Natural killer cell treated with Interleukin-12 subunit alpha and Interleukin-12 subunit beta and Interleukin-15 and Interleukin-18, amount 100 ng/mL, for 72 hours (primary cell): Measurements from ENCODE around the gene VWA8. TPM values are rescaled to one million over a fixed set of nuclear protein-coding genes. Genes with fewer than 3 reads are reported as not detected.

Source experiments
- ATAC-seq, 2 donors: fragments of 150-1000 bp; cut with Tn5 transposase in 1 of 2; sonication (Bioruptor Pico), chemical (Tn5 transposase) in 1 of 2; 2 replicates each; pipeline ENCODE4 v1.10.0; 2021
- DNase-seq: peaks from one replicate; pipeline ENCODE4 v3.0.0; 2022; ENCODE audit warnings: low spot score
- H3K27ac Mint-ChIP-seq, 2 donors: 1 replicate in 1 of 2; 2 replicates in 1 of 2; pipeline ENCODE4 v1.8.0; 2022; ENCODE audit warnings: mixed read lengths in 2 of 2, mild to moderate bottlenecking in 1 of 2, moderate library complexity in 1 of 2
- H3K27me3 Mint-ChIP-seq, 2 donors: 1 replicate in 1 of 2; 2 replicates in 1 of 2; pipeline ENCODE4 v1.8.0; 2022; ENCODE audit warnings: mixed read lengths in 2 of 2
- H3K36me3 Mint-ChIP-seq: one replicate; pipeline ENCODE4 v1.8.0; 2022; ENCODE audit warnings: mixed read lengths
- H3K4me1 Mint-ChIP-seq, 2 donors: 1 replicate in 1 of 2; 2 replicates in 1 of 2; pipeline ENCODE4 v1.8.0; 2022; ENCODE audit warnings: low read depth in 2 of 2, mixed read lengths in 2 of 2, mild to moderate bottlenecking in 1 of 2
- H3K4me3 Mint-ChIP-seq: one replicate; pipeline ENCODE4 v1.8.0; 2022; ENCODE audit warnings: mixed read lengths
- H3K9me3 Mint-ChIP-seq: 2 replicates; pipeline ENCODE4 v1.8.0; 2022; ENCODE audit warnings: mixed read lengths
- total RNA-seq, 2 donors: library from RNA; stranded (reverse); gene quantifications; one replicate each; pipeline ENCODE4 v1.2.3, GENCODE V29; 2022

VWA8 gene
- total RNA-seq, 2 donors from 2014 or later, result 15.6 to 24.0 TPM

DNA sequence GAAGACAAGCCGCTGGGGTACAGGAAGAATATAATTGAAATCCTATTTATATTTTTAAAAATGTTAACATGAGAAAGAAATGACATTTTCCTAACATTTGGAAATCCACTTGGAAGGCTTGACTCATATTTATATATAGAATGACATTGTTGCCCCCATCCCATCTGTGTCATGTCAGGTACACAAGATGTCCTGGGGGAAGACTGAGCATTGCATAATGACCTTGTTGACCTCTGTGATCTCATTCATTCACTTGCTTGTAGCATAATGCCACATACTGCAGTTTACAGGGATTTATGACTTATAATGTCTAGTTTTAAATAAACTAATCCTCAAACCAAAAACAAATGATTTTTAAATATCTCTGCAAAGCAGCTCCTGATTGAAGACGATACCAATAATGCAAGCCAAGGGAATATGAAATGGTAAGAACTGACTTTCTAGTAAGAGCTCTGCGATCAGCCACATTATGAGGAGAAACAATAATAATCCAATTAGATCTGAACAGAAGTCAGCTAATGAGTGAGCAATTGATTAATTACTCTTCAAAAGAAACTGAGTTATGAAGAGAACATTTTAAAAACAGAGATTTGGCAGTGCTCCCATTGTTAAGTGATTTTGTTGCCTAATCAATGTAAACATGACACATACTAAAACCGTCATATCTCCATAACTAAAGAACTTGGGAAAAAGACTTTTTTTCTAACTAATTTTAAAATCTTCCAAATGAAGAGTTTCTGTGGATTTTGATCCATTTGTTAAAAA lies 21.2 kb upstream of the VWA8 start:
- Mint-ChIP-seq H3K9me3 (no peaks in the 10 kb centered on the region), H3K36me3 (no peaks in the 10 kb centered on the region), H3K27me3 (peaks cover 21 to 32% of the 10 kb centered on the region in 2 donors), H3K4me3 (no peak overlapping the region), H3K4me1 (peaks cover 3 to 4% of the 10 kb centered on the region in 2 donors), H3K27ac (no peak overlapping the region)
- no peak for DNase-seq
- ATAC-seq, result no peak

DNA sequence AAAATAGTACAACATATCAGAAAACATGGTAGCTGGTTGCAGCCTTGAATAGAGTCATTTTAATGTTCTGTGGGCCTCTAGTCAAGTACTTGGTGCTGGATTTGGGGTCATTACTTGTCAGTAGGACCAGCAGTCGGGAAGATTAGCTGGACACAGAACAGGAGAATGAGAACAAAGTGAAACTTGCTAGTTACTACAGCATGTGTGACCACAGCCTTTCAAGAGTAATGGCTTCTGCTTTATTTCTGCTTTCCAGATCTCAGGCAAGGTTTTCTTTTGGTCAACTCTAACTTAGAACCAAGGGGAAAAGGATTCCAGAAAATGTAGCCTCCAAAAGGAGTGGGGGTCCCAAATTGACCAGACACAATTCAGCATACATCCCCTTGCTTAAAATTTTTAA lies 17.1 kb upstream of the VWA8 start:
- Mint-ChIP-seq H3K27ac (no peak overlapping the region), H3K9me3 (no peaks in the 10 kb centered on the region), H3K4me3 (no peak overlapping the region), H3K36me3 (no peaks in the 10 kb centered on the region), H3K4me1 (peaks cover 3 to 4% of the 10 kb centered on the region in 2 donors), H3K27me3 (peaks cover 11% of the 10 kb centered on the region in 2 donors)
- no peak for DNase-seq
- ATAC-seq, result no peak

DNA sequence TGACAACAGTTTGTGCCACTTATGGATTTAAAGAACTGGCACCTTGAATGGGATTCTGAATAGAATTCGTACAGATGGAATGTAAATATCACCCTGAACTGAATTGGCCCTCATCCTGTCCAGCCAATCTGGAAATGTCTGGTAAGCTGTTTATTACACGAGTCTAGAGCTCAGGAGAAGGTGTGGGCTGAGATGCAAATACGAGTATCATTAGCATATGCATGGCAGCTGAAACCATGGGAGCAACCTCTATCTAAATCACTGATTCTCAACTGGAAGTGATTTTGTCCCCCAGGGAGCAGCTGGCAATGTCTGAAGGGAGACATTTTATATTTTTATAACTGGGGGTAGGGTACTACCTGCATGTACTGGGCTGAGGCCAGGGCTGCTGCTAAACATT lies 15.6 kb upstream of the VWA8 start:
- Mint-ChIP-seq H3K4me3 (no peak overlapping the region), H3K4me1 (peaks cover 7 to 9% of the 10 kb centered on the region in 2 donors), H3K36me3 (no peaks in the 10 kb centered on the region), H3K9me3 (no peaks in the 10 kb centered on the region), H3K27ac (no peak overlapping the region), H3K27me3 (peaks cover 7 to 9% of the 10 kb centered on the region in 2 donors)
- ATAC-seq (no peak), DNase-seq (no peak)

DNA sequence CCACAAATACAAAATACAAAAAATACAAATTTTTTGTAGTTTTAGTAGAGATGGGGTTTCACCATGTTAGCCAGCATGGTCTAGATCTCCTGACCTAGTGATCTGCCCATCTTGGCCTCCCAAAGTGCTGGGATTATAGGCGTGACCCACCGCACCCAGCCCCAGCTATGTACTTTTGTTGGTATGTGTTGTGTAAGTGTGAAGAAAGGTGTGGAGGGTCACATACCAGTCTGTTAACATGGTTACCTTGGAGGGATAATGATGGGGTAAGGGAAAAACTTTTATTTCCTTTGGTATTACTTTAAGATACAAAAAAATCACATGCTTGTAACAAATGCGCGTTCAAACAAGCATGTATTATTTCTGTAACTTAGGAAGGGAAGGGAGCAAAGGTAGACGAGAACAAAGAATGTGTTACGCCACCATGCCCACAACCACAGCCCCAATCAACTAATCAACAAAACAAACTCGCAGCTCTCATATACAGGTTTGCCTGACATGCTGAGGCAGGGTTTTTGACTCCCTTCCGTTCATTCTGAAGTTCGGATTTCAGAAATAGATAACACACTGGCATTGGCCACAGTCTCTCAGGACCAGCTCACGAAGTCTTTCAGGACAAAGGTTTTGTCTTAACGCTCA lies 13.5 kb upstream of the VWA8 start:
- DNase-seq, result no peak
- H3K4me1 Mint-ChIP-seq, result peaks cover 9 to 19% of the 10 kb centered on the region in 2 donors
- no peak for ATAC-seq
- H3K36me3 Mint-ChIP-seq, result no peaks in the 10 kb centered on the region
- H3K27ac Mint-ChIP-seq, result no peak overlapping the region
- peaks cover 6 to 7% of the 10 kb centered on the region in 2 donors for H3K27me3 Mint-ChIP-seq
- no peak overlapping the region for H3K4me3 Mint-ChIP-seq
- no peaks in the 10 kb centered on the region for H3K9me3 Mint-ChIP-seq

DNA sequence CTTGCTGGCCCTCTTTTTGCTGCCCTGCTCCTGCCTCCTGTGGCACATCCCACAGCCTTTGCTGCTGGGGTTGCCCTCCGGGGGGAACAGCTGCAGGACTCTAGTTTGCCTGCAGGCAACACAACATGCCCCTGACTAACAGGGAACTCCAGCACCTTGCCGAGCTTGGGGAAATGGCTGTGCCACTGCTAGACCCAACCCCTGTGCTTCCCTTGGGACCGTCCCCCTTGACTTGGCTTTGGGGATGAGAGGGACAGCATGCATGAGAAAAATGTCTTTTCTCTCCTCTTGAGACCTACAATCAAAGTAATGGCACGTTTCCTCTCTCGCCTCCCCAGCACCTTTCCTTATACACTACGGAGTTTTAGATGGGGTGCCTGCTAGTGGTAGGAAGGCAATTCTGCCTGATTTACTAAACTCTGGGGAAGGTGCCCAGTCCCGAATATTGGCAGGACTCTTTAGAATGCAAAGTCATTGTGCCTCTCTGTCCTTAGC lies 12.4 kb upstream of the VWA8 start:
- H3K36me3 Mint-ChIP-seq, result no peaks in the 10 kb centered on the region
- H3K27me3 Mint-ChIP-seq, result peaks cover 6 to 7% of the 10 kb centered on the region in 2 donors
- DNase-seq, result no peak
- H3K27ac Mint-ChIP-seq, result no peak overlapping the region
- no peaks in the 10 kb centered on the region for H3K9me3 Mint-ChIP-seq
- no peak overlapping the region for H3K4me3 Mint-ChIP-seq
- ATAC-seq, result no peak
- H3K4me1 Mint-ChIP-seq, result peaks cover 9 to 19% of the 10 kb centered on the region in 2 donors

DNA sequence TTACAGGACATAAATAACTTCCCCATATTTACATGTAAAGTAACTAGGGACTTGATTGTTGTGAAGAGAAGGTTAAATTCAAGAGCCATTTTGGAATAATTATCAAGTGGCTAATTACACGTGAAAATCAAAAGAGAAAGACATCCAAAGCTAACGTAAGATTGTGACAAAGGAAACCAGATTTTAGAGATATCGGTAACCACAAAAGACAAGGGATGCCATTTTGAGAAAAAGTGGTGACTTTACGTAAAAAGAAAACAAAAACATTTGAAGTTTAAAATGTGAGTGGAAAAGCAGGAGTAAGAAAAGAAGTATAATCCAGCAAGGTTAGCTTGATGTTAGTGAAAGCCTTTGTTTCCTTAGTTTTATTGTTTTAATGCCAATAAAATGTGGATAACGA lies 10.9 kb upstream of the VWA8 start:
- no peaks in the 10 kb centered on the region for H3K9me3 Mint-ChIP-seq
- no peaks in the 10 kb centered on the region for H3K36me3 Mint-ChIP-seq
- no peak overlapping the region for H3K27ac Mint-ChIP-seq
- H3K4me1 Mint-ChIP-seq, result peaks cover 6 to 15% of the 10 kb centered on the region in 2 donors
- peaks cover 7 to 9% of the 10 kb centered on the region in 2 donors for H3K27me3 Mint-ChIP-seq
- ATAC-seq (no peak), DNase-seq (no peak)
- no peak overlapping the region for H3K4me3 Mint-ChIP-seq

DNA sequence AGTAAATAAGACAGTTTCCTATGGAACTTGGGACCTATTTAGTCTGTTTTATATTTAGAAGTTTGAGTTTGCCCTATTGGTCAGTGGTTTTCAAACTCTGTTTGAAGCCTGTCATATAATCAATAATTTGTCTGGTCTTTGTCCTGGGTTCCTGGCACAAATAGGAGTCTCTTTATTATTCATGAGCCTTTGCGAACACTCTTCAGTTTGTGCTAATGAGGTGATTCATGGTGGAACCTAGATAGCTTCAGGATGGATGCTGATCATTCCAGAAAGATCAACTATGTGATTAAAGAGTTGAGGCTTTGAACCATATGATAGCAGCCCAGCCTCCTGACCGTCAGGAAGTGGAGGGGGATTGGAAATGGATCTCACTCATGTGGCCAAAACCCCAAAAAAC lies 10.0 kb upstream of the VWA8 start:
- Mint-ChIP-seq H3K27me3 (peaks cover 7 to 9% of the 10 kb centered on the region in 2 donors), H3K27ac (no peak overlapping the region)

DNA sequence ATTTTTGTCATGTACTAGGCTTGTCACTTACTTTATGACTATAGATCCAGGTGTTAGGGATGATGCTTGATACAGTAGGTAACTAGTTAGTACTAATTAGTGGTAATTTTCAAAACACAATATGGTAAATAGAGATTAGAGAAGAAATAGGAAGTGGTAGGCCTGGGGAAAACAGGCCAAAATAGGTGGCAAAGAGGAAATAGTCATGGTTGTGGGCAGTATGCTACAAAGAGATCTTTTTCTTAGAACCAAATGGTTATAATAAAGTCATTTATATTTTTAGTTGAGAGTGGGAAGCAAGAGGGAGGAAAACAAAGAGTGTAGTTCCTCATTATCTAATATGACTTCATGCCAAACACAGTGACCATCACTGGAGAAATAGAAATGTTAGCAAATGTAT lies 9.1 kb upstream of the VWA8 start:
- Mint-ChIP-seq H3K36me3 (no peaks in the 10 kb centered on the region), H3K27ac (no peak overlapping the region)

More for the DNA sequence above, 10.0 kb upstream of the VWA8 start:
- Mint-ChIP-seq H3K9me3 (no peaks in the 10 kb centered on the region), H3K36me3 (no peaks in the 10 kb centered on the region), H3K4me3 (no peak overlapping the region), H3K4me1 (peaks cover 6 to 15% of the 10 kb centered on the region in 2 donors)
- DNase-seq, result no peak
- ATAC-seq, result no peak

DNA sequence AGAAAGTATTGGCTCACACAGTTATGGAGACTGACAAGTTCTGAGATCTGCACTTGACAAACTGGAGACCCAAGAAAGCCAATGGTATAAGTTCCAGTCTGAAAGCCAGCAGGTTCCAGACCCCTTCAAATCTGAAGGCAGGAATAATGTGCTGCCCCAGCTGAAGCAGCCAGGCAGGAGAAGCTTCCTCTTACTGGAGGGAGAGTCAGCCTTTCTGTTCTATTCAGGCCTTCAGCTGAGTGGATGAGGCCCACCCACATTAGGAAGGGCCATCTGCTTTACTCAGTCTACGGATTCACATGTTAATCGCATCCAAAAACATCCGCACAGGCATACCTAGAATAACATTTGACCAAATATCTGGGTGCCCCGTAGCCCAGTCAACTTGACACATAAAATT lies 8.2 kb upstream of the VWA8 start:
- Mint-ChIP-seq H3K9me3 (no peaks in the 10 kb centered on the region), H3K4me1 (peaks cover 6 to 15% of the 10 kb centered on the region in 2 donors), H3K36me3 (no peaks in the 10 kb centered on the region), H3K27ac (no peak overlapping the region), H3K27me3 (peaks cover 7 to 12% of the 10 kb centered on the region in 2 donors), H3K4me3 (no peak overlapping the region)
- ATAC-seq (no peak), DNase-seq (no peak)

More for the DNA sequence above, 9.1 kb upstream of the VWA8 start:
- no peak for DNase-seq
- peaks cover 7 to 9% of the 10 kb centered on the region in 2 donors for H3K27me3 Mint-ChIP-seq
- ATAC-seq, result no peak
- no peak overlapping the region for H3K4me3 Mint-ChIP-seq
- peaks cover 6 to 15% of the 10 kb centered on the region in 2 donors for H3K4me1 Mint-ChIP-seq
- no peaks in the 10 kb centered on the region for H3K9me3 Mint-ChIP-seq

DNA sequence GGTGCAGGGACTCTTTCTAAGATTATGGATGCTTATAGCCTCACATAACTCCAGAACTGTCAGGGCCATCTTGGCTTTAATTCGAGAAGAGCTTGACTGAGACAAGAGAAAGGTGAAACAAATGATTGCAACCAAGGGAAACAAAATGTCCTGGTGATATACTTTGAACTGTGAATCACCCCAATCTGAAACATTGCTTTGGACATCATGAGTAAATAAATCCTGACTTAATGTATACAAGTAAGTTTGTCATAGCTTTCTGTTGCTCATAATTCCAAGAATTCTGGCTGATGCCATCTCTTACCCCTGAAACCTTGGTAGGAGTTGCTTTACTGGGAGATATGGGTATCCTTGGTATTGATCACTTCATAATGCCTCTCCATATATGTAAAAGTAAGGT lies 5.8 kb upstream of the VWA8 start:
- peaks cover 9 to 15% of the 10 kb centered on the region in 2 donors for H3K27me3 Mint-ChIP-seq
- H3K27ac Mint-ChIP-seq, result no peak overlapping the region
- H3K4me1 Mint-ChIP-seq, result peaks cover 6 to 17% of the 10 kb centered on the region in 2 donors
- ATAC-seq, result no peak
- no peak overlapping the region for H3K4me3 Mint-ChIP-seq
- H3K9me3 Mint-ChIP-seq, result no peaks in the 10 kb centered on the region
- no peak for DNase-seq
- no peaks in the 10 kb centered on the region for H3K36me3 Mint-ChIP-seq

DNA sequence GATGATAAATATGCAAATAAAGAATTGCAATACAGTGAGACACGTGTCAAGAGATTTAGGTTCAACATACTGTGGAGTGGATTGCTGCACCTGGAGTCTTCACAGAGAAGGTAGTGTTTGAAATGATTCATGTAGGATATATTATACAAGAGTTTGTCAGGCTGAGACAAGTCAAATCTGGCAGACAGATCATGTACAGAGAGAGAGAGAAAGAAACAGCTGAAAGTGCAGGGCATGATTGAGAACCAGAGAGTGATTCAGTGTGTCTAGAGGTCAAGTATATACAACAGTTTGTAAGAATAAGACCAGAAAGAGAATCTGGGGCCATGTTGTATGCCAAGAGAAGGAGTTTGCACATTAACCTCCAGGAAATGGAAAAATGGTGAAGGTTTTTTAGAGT lies 2.1 kb upstream of the VWA8 start:
- DNase-seq, result no peak
- ATAC-seq, result no peak
- Mint-ChIP-seq H3K36me3 (no peaks in the 10 kb centered on the region), H3K4me3 (no peak overlapping the region), H3K27me3 (peaks cover 9 to 13% of the 10 kb centered on the region in 2 donors), H3K27ac (no peak overlapping the region), H3K9me3 (no peaks in the 10 kb centered on the region), H3K4me1 (peaks cover 16 to 27% of the 10 kb centered on the region in 2 donors)

DNA sequence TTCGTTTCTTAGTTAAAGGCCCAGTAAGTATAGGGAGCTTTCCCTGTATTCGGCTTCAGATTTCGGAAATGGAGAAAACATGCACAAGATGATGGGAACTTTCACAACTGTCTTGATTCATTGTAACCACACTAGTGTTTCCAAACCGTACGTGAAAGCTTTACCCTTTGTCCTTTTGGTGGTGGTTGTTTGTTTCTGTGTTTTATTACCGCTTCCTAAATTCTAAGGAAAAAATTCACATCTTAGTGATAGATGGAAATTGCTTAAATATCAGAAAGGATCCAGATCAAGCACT lies 504 bp upstream of the VWA8 start:
- Mint-ChIP-seq H3K4me1 (peaks cover 16 to 27% of the 10 kb centered on the region in 2 donors), H3K27me3 (peaks cover 9 to 13% of the 10 kb centered on the region in 2 donors), H3K36me3 (no peaks in the 10 kb centered on the region), H3K4me3 (peak overlapping the region; percentile 87), H3K9me3 (no peaks in the 10 kb centered on the region), H3K27ac (peak overlapping the region; percentile 73 to 83)
- no peak for DNase-seq
- ATAC-seq, result no peak

DNA sequence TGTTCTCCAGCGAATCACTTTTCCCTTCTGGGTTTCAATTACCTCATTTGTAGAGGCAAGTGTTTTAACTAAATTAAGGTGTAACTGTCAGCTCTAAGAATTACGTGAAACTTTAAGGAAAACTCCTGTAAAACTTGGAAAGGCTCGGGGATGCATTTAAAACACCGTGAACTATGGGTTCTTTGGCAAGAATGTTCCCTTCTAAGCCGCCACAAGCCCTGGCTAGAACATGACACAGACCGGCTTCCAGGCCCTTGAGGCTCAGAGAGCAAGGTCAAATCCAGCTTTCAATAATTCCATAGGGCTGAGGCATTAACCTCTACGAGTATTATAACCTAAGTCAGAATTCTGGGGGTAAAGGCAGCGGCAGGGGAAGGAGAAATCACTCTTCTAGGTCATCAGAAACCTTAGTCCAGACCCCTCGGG lies 685 bp downstream of the VWA8 start:
- Mint-ChIP-seq H3K4me1 (peaks cover 16 to 27% of the 10 kb centered on the region in 2 donors), H3K27me3 (peaks cover 9 to 13% of the 10 kb centered on the region in 2 donors), H3K27ac (peak overlapping the region; percentile 72 to 83), H3K36me3 (no peaks in the 10 kb centered on the region), H3K9me3 (no peaks in the 10 kb centered on the region), H3K4me3 (peak overlapping the region; percentile 87)
- peak in 1 of 2 donors; percentile 1 for ATAC-seq
- no peak for DNase-seq

DNA sequence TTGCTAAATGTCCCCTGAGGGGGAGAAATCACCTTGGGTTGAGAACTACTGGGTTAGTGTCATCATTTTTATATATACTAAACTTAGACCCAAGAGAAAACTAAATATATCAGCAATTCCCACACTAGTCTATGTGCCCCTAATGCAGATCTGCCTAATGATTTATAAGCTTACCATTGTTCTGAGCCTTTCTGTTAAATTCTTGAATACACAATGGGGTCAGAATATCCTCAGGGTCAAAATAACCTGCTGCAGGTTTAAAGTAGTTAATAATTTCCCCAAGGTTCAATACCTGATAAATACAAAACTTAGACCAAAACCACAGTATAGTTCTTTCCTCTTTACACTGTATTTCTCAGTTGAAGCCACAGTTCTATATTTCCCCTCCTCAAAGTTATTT lies 4.6 kb downstream of the VWA8 start:
- no peaks in the 10 kb centered on the region for H3K27me3 Mint-ChIP-seq
- peaks cover 14 to 24% of the 10 kb centered on the region in 2 donors for H3K4me1 Mint-ChIP-seq
- H3K27ac Mint-ChIP-seq, result no peak overlapping the region
- H3K9me3 Mint-ChIP-seq, result no peaks in the 10 kb centered on the region
- ATAC-seq (no peak), DNase-seq (no peak)
- H3K36me3 Mint-ChIP-seq, result no peaks in the 10 kb centered on the region
- H3K4me3 Mint-ChIP-seq, result no peak overlapping the region
